Left ventricle myocardium inferior (tissue), 1 donor: ENCODE results near the gene LRRFIP2. TPM values are rescaled to one million over a fixed set of nuclear protein-coding genes. Genes with fewer than 3 reads are reported as not detected.

ENCODE experiments used
- DNase-seq: peaks from one replicate; pipeline ENCODE4 v3.0.0-alpha.2; 2020
- H3K27ac ChIP-seq: fragments of 200-600 bp; replicated peaks from 2 replicates; pipeline ENCODE4 v1.8.0; 2021
- H3K27me3 ChIP-seq: fragments of 200-600 bp; 2 replicates; pipeline ENCODE4 v1.8.0; 2021; ENCODE audit warnings: low read depth
- H3K36me3 ChIP-seq: fragments of 200-600 bp; 2 replicates; pipeline ENCODE4 v1.8.0; 2021
- H3K4me1 ChIP-seq: fragments of 200-600 bp; 2 replicates; pipeline ENCODE4 v1.8.0; 2021
- H3K4me3 ChIP-seq: fragments of 200-600 bp; 2 replicates; pipeline ENCODE4 v1.8.0; 2021; ENCODE audit warnings: mild to moderate bottlenecking, moderate library complexity
- H3K9me3 ChIP-seq: fragments of 200-600 bp; replicated peaks from 2 replicates; pipeline ENCODE4 v1.8.0; 2021
- CTCF ChIP-seq: fragments of 200-600 bp; IDR thresholded peaks from 2 replicates; pipeline ENCODE4 v1.8.0; 2021; ENCODE audit warnings: antibody characterized with exemption, mild to moderate bottlenecking, borderline replicate concordance
- intact Hi-C: fragments of 100-400 bp; cut with micrococcal nuclease; formaldehyde crosslinking; loops from one replicate; pipeline ENCODE4 v1.11.0; 2022
- total RNA-seq: library from RNA; stranded (reverse); fragmentation: NEBNext Ultra II Directional; extraction: Animal tissue kit (Norgen Biotek cat#: 25700); gene quantifications from one replicate; pipeline ENCODE4 v1.2.1, GENCODE V29; 2021
- donor health status: DM: no; HTN: yes; CAD: no; lungs with severe emphysema.

Gene LRRFIP2
- total RNA-seq, 1 donor from 2014 or later, result 155 TPM

GRCh38 chr3:37162501-37163245, 11.7 kb downstream of the LRRFIP2 start:
- Histone ChIP-seq H3K9me3 (no peaks in the 10 kb centered on the region), H3K27me3 (no peaks in the 10 kb centered on the region), H3K27ac (no peak overlapping the region), H3K4me1 (peaks cover 19% of the 10 kb centered on the region), H3K36me3 (peaks cover 20% of the 10 kb centered on the region), H3K4me3 (no peak overlapping the region)
- TF ChIP-seq CTCF, result no peak
- intact Hi-C loops, result no loop called here
- DNase-seq, result no peak

GRCh38 chr3:37161351-37161750, 13.0 kb downstream of the LRRFIP2 start:
- H3K27me3 ChIP-seq, result no peaks in the 10 kb centered on the region
- intact Hi-C loops, result no loop called here
- TF ChIP-seq CTCF, result no peak
- H3K36me3 ChIP-seq, result peaks cover 20% of the 10 kb centered on the region
- H3K4me1 ChIP-seq, result peaks cover 29% of the 10 kb centered on the region
- no peak for DNase-seq
- H3K4me3 ChIP-seq, result no peak overlapping the region
- H3K27ac ChIP-seq, result no peak overlapping the region
- no peaks in the 10 kb centered on the region for H3K9me3 ChIP-seq

- H3K36me3 ChIP-seq, result peaks cover 15% of the 10 kb centered on the region
- TF ChIP-seq CTCF, result no peak
- H3K4me3 ChIP-seq, result no peak overlapping the region
- intact Hi-C loops, result no loop called here
- DNase-seq, result no peak
- peaks cover 49% of the 10 kb centered on the region for H3K4me1 ChIP-seq
- no peaks in the 10 kb centered on the region for H3K9me3 ChIP-seq
- peak overlapping the region; percentile 53 for H3K27ac ChIP-seq
- H3K27me3 ChIP-seq, result no peaks in the 10 kb centered on the region
Observed at GRCh38 chr3:37155782-37156181, 18.6 kb downstream of the LRRFIP2 start.

- peaks cover 49% of the 10 kb centered on the region for H3K4me1 ChIP-seq
- intact Hi-C loops, result no loop called here
- no peak for TF ChIP-seq CTCF
- DNase-seq, result no peak
- no peaks in the 10 kb centered on the region for H3K9me3 ChIP-seq
- H3K4me3 ChIP-seq, result no peak overlapping the region
- H3K27me3 ChIP-seq, result no peaks in the 10 kb centered on the region
- peaks cover 6% of the 10 kb centered on the region for H3K36me3 ChIP-seq
- peak overlapping the region; percentile 53 for H3K27ac ChIP-seq
Observed at GRCh38 chr3:37154668-37155314, 19.6 kb downstream of the LRRFIP2 start.

GRCh38 chr3:37150621-37151020, 23.8 kb downstream of the LRRFIP2 start:
- Histone ChIP-seq H3K27ac (no peak overlapping the region), H3K27me3 (no peaks in the 10 kb centered on the region), H3K4me3 (no peak overlapping the region), H3K4me1 (peaks cover 76% of the 10 kb centered on the region), H3K36me3 (peaks cover 22% of the 10 kb centered on the region), H3K9me3 (no peaks in the 10 kb centered on the region)
- intact Hi-C loops, result no loop called here
- no peak for DNase-seq
- no peak for TF ChIP-seq CTCF
